Panc1 (cell line): ENCODE results near the gene PLB1. TPM values are rescaled to one million over a fixed set of nuclear protein-coding genes. Genes with fewer than 3 reads are reported as not detected.

Experiments
- ATAC-seq: fragments of 200-7000 bp; cut with Tn5 transposase; 2 replicates; pipeline ENCODE4 v1.9.1; 2020; ENCODE audit warnings: mild to moderate bottlenecking, moderate library complexity
- BruUV-seq: library from RNA; stranded (reverse); fragments of 400-500 nt; replicated peaks from 2 replicates; lab custom pipeline; 2021; lab: Mats Ljungman, UMichigan
- CTCF ChIA-PET: fragments of 300-600 bp; sonication (Branson Sonifier 250); formaldehyde crosslinking; loops from one replicate; lab custom pipeline; 2022; ENCODE audit warnings: antibody characterized with exemption; lab: Charles Lee
- POLR2A ChIA-PET: fragments of 300-600 bp; sonication (Branson Sonifier 250); formaldehyde crosslinking; loops from one replicate; lab custom pipeline; 2022; ENCODE audit warnings: antibody characterized with exemption; lab: Charles Lee
- DNase-seq: peaks from one replicate; pipeline ENCODE4 v3.0.0-alpha.2; 2010; ENCODE audit warnings: low read depth, low spot score
- H3K27ac ChIP-seq: 2 replicates; pipeline ENCODE4 v1.5.1; 2011; ENCODE audit warnings: mild to moderate bottlenecking, low read length, inconsistent platforms
- H3K27me3 ChIP-seq: fragments of 200-500 bp; sonication (Bioruptor generic); 2 replicates; pipeline ENCODE4 v1.6.0; 2014; ENCODE audit warnings: low read length, inconsistent platforms; ENCODE audit not compliant: control insufficient read depth, insufficient read depth
- H3K36me3 ChIP-seq: fragments of 200-500 bp; sonication (Bioruptor generic); 2 replicates; pipeline ENCODE4 v1.5.1; 2014; ENCODE audit warnings: inconsistent platforms, mild to moderate bottlenecking, low read length, moderate library complexity; ENCODE audit not compliant: control insufficient read depth, insufficient read depth
- H3K4me1 ChIP-seq: 2 replicates; pipeline ENCODE4 v1.5.1; 2011; ENCODE audit warnings: inconsistent platforms, mild to moderate bottlenecking, low read length, moderate library complexity; ENCODE audit not compliant: control insufficient read depth, insufficient read depth
- H3K4me3 ChIP-seq, 2 experiments: 2 replicates each; pipeline ENCODE4 v1.5.1; 2011 to 2012; ENCODE audit warnings: low read depth in 2 of 2, low read length in 2 of 2, mild to moderate bottlenecking in 2 of 2, inconsistent platforms in 1 of 2, moderate library complexity in 1 of 2
- H3K9me3 ChIP-seq: fragments of 200-500 bp; sonication (Bioruptor generic); 2 replicates; pipeline ENCODE4 v1.5.1; 2014; ENCODE audit warnings: low read depth, mild to moderate bottlenecking, inconsistent platforms, low read length, moderate library complexity; ENCODE audit not compliant: control insufficient read depth, insufficient read depth
- CTCF ChIP-seq: fragments of 450-650 bp; IDR thresholded peaks from 2 replicates; pipeline ENCODE4 v1.5.1; 2017; ENCODE audit warnings: mild to moderate bottlenecking
- POLR2AphosphoS5 ChIP-seq: IDR thresholded peaks from 2 replicates; pipeline ENCODE4 v1.6.1; 2012; ENCODE audit warnings: mild to moderate bottlenecking, low read depth, low read length, moderate library complexity
- REST ChIP-seq, 2 experiments: IDR thresholded peaks; 2 replicates each; pipeline ENCODE4 v1.6.1; 2011 to 2012; ENCODE audit warnings: low read depth in 2 of 2, control low read depth in 1 of 2, low read length in 1 of 2, mild to moderate bottlenecking in 1 of 2, moderate library complexity in 1 of 2; ENCODE audit not compliant: insufficient read depth in 1 of 2
- SIN3A ChIP-seq: IDR thresholded peaks from 2 replicates; pipeline ENCODE4 v1.6.1; 2012; ENCODE audit warnings: low read depth, mild to moderate bottlenecking, low read length, moderate library complexity, borderline replicate concordance; ENCODE audit not compliant: insufficient read depth
- TCF7L2 ChIP-seq: IDR thresholded peaks from 2 replicates; pipeline ENCODE4 v1.6.1; 2011; ENCODE audit warnings: mild to moderate bottlenecking, low read depth, low read length, inconsistent platforms
- in situ Hi-C: cut with HindIII; loops from 2 replicates; pipeline ENCODE4 v1.10.0; 2016; ENCODE audit warnings: low sequenced_read_pairs, low pct_unique_long_range_greater_than_20kb
- intact Hi-C: fragments of 100-400 bp; cut with micrococcal nuclease; formaldehyde crosslinking; loops from one replicate; pipeline ENCODE4 v1.10.0; 2022; ENCODE audit not compliant: unreplicated experiment
- total RNA-seq: library from RNA; stranded (reverse); gene quantifications from one replicate; pipeline ENCODE4 v1.2.1, GENCODE V29; 2021; ENCODE audit not compliant: unreplicated experiment

The PLB1 gene
- total RNA-seq, 1 experiment from 2014 or later: 0.80 TPM

GRCh38 chr2:28643911-28644334, 148.1 kb downstream of the PLB1 start:
- ChIA-PET POLR2A (no interaction called here), CTCF (no interaction called here)
- no TSS peak for BruUV-seq
- Histone ChIP-seq H3K27ac (no peak overlapping the region), H3K27me3 (no peaks in the 10 kb centered on the region), H3K4me1 (no peaks in the 10 kb centered on the region), H3K36me3 (no peaks in the 10 kb centered on the region), H3K9me3 (no peaks in the 10 kb centered on the region), H3K4me3 (no peak overlapping the region)
- ATAC-seq (no peak), DNase-seq (no peak)
- intact Hi-C loops (no loop called here), in situ Hi-C loops (no loop called here)
- TF ChIP-seq POLR2AphosphoS5: no peak
- no peak for TF ChIP-seq CTCF
- no peak for TF ChIP-seq SIN3A
- TF ChIP-seq TCF7L2: no peak
- TF ChIP-seq REST (IDR thresholded peaks at IDR 0.05; ENCODE audit: insufficient read depth in 1 of 2, low read depth in 2 of 2, low read length in 1 of 2): no peak

GRCh38 chr2:28644760-28645159, 148.9 kb downstream of the PLB1 start:
- ChIA-PET CTCF (no interaction called here), POLR2A (no interaction called here)
- DNase-seq: no peak
- no peak for ATAC-seq
- Histone ChIP-seq H3K36me3 (no peaks in the 10 kb centered on the region), H3K9me3 (no peaks in the 10 kb centered on the region), H3K4me3 (no peak overlapping the region), H3K27ac (no peak overlapping the region), H3K27me3 (no peaks in the 10 kb centered on the region), H3K4me1 (peaks cover 3% of the 10 kb centered on the region; the same call in 1 of the 2 replicates)
- TF ChIP-seq TCF7L2 (no peak), SIN3A (no peak), POLR2AphosphoS5 (no peak), REST (IDR thresholded peaks at IDR 0.05; ENCODE audit: insufficient read depth in 1 of 2, low read depth in 2 of 2, low read length in 1 of 2) (no peak), CTCF (no peak)
- intact Hi-C loops (no loop called here), in situ Hi-C loops (no loop called here)
- BruUV-seq: no TSS peak
